Gastrocnemius medialis (tissue), 4 donors: ENCODE data around the gene ZNF664. TPM values are rescaled to one million over a fixed set of nuclear protein-coding genes. Genes with fewer than 3 reads are reported as not detected.

Experiments used
- ATAC-seq, 2 donors: fragments of 150-250 bp; one replicate each; pipeline ENCODE4 v1.9.1; 2016
- DNase-seq, 2 donors: peaks; one replicate each; pipeline ENCODE4 v3.0.0-alpha.2; 2019
- H3K27ac ChIP-seq, 4 donors: fragments of 200-600 bp; sonication (generic); 1 replicate in 1 of 4; 2 replicates in 3 of 4; pipeline ENCODE4 v1.5.1; 2016 to 2018; ENCODE audit warnings: mild to moderate bottlenecking in 2 of 4, moderate library complexity in 1 of 4
- H3K27me3 ChIP-seq, 3 donors: fragments of 200-600 bp; sonication (generic) in 2 of 3; 1 replicate in 1 of 3; 2 replicates in 2 of 3; pipeline versions ENCODE4 v1.5.1 to v1.6.0; 2016 to 2019; ENCODE audit warnings: mild to moderate bottlenecking in 1 of 3, moderate library complexity in 1 of 3
- H3K36me3 ChIP-seq, 2 donors: fragments of 200-600 bp; sonication (generic) in 1 of 2; one replicate each; pipeline ENCODE4 v1.5.1; 2017 to 2018
- H3K4me1 ChIP-seq, 2 donors: fragments of 200-600 bp; sonication (generic) in 1 of 2; one replicate each; pipeline ENCODE4 v1.5.1; 2016 to 2017; ENCODE audit warnings: mild to moderate bottlenecking in 2 of 2
- H3K4me3 ChIP-seq, 4 donors: fragments of 200-600 bp; sonication (generic) in 3 of 4; 1 replicate in 1 of 4; 2 replicates in 3 of 4; pipeline ENCODE4 v1.5.1; 2016 to 2019; ENCODE audit warnings: mild to moderate bottlenecking in 2 of 4
- H3K9me3 ChIP-seq, 3 donors: fragments of 200-600 bp; sonication (generic) in 2 of 3; 1 replicate in 1 of 3; 2 replicates in 2 of 3; pipeline ENCODE4 v1.5.1; 2016 to 2019
- CTCF ChIP-seq, 5 experiments: fragments of 450-650 bp in 3 of 5; fragments of 200-600 bp in 2 of 5; sonication (generic) in 2 of 5; IDR thresholded peaks in 4 of 5; conservative IDR thresholded peaks in 1 of 5; 1 replicate in 4 of 5; 2 replicates in 1 of 5; pipeline ENCODE4 v1.5.1; 2016 to 2019; ENCODE audit warnings: antibody characterized with exemption in 5 of 5, mild to moderate bottlenecking in 3 of 5, moderate library complexity in 3 of 5
- POLR2A ChIP-seq, 2 donors: fragments of 450-650 bp; IDR thresholded peaks; one replicate each; pipeline ENCODE4 v1.6.1; 2017; ENCODE audit warnings: antibody characterized with exemption in 2 of 2, mild to moderate bottlenecking in 2 of 2, moderate library complexity in 2 of 2
- in situ Hi-C, 4 donors: fragments of 200-750 bp; cut with MboI; loops; one replicate each; pipeline versions ENCODE4 v1.15.0 to v1.8.0; 2017; ENCODE audit warnings: low sequenced_read_pairs in 4 of 4
- intact Hi-C: fragments of 100-400 bp; cut with DNase I; formaldehyde crosslinking; loops from one replicate; pipeline ENCODE4 v1.15.1; 2023; ENCODE audit warnings: low total_unique reads
- total RNA-seq, 4 donors: library from RNA; depleted of rRNA; stranded (reverse); fragments of >200 nt; gene quantifications; one replicate each; pipeline versions ENCODE4 v1.1.0 to v1.2.3, GENCODE V29; 2016

Gene ZNF664
- total RNA-seq, 4 donors from 2014 or later, result 18.1 to 37.0 (median 32.6) TPM

GRCh38 chr12:123928897-123929296, 44.1 kb upstream of the ZNF664 start:
- TF ChIP-seq CTCF (IDR thresholded peaks at IDR 0.05 in 4 of 5, conservative IDR thresholded peaks at IDR 0.05 in 1 of 5) (no peak), POLR2A (IDR thresholded peaks at IDR 0.05) (no peak)
- DNase-seq (no peak), ATAC-seq (no peak)
- Histone ChIP-seq H3K36me3 (no peaks in the 10 kb centered on the region), H3K27me3 (peaks cover 0 to 3% (median 0%) of the 10 kb centered on the region in 3 donors), H3K27ac (no peak overlapping the region), H3K9me3 (no peaks in the 10 kb centered on the region), H3K4me1 (no peaks in the 10 kb centered on the region), H3K4me3 (no peak overlapping the region)
- in situ Hi-C loops (no loop called here), intact Hi-C loops (no loop called here)

GRCh38 chr12:123929946-123930583, 43.0 kb upstream of the ZNF664 start:
- no peaks in the 10 kb centered on the region for H3K36me3 ChIP-seq
- TF ChIP-seq CTCF (IDR thresholded peaks at IDR 0.05 in 4 of 5, conservative IDR thresholded peaks at IDR 0.05 in 1 of 5) (no peak), POLR2A (IDR thresholded peaks at IDR 0.05) (no peak)
- no peaks in the 10 kb centered on the region for H3K9me3 ChIP-seq
- ATAC-seq, result no peak
- H3K4me1 ChIP-seq, result no peaks in the 10 kb centered on the region
- no peak overlapping the region for H3K27ac ChIP-seq
- intact Hi-C loops (no loop called here), in situ Hi-C loops (no loop called here)
- H3K27me3 ChIP-seq, result peaks cover 0 to 3% (median 0%) of the 10 kb centered on the region in 3 donors
- DNase-seq, result no peak
- H3K4me3 ChIP-seq, result no peak overlapping the region

GRCh38 chr12:123931686-123932321, 41.2 kb upstream of the ZNF664 start:
- H3K36me3 ChIP-seq, result peaks cover 0 to 5% of the 10 kb centered on the region in 2 donors
- no peak for DNase-seq
- H3K27me3 ChIP-seq, result peaks cover 0 to 3% (median 0%) of the 10 kb centered on the region in 3 donors
- no peak overlapping the region for H3K4me3 ChIP-seq
- H3K27ac ChIP-seq, result no peak overlapping the region
- H3K4me1 ChIP-seq, result no peaks in the 10 kb centered on the region
- H3K9me3 ChIP-seq, result no peaks in the 10 kb centered on the region
- TF ChIP-seq POLR2A (IDR thresholded peaks at IDR 0.05) (no peak), CTCF (IDR thresholded peaks at IDR 0.05 in 4 of 5, conservative IDR thresholded peaks at IDR 0.05 in 1 of 5) (no peak)
- in situ Hi-C loops (no loop called here), intact Hi-C loops (no loop called here)
- no peak for ATAC-seq

- Histone ChIP-seq H3K27me3 (no peaks in the 10 kb centered on the region), H3K4me1 (no peaks in the 10 kb centered on the region), H3K9me3 (no peaks in the 10 kb centered on the region), H3K36me3 (peaks cover 0 to 14% of the 10 kb centered on the region in 2 donors), H3K4me3 (no peak overlapping the region), H3K27ac (no peak overlapping the region)
- no peak for DNase-seq
- no peak for ATAC-seq
- intact Hi-C loops, result no loop called here
- TF ChIP-seq CTCF (IDR thresholded peaks at IDR 0.05 in 4 of 5, conservative IDR thresholded peaks at IDR 0.05 in 1 of 5) (no peak), POLR2A (IDR thresholded peaks at IDR 0.05) (no peak)
- in situ Hi-C loops, result no loop called here
Observed at GRCh38 chr12:123933214-123933613, 39.8 kb upstream of the ZNF664 start.
